Glutamatergic neuron (in vitro differentiated cells): ENCODE results near the gene TULP1. TPM values are rescaled to one million over a fixed set of nuclear protein-coding genes. Genes with fewer than 3 reads are reported as not detected.

ENCODE experiments used
- DNase-seq: peaks from one replicate; pipeline ENCODE4 v3.0.0; 2022
- H3K27ac Mint-ChIP-seq: one replicate; pipeline ENCODE4 v1.8.0; 2020; ENCODE audit warnings: mild to moderate bottlenecking, mixed read lengths, inconsistent platforms; ENCODE audit not compliant: unreplicated experiment
- H3K27me3 Mint-ChIP-seq: one replicate; pipeline ENCODE4 v1.8.0; 2020; ENCODE audit warnings: mild to moderate bottlenecking, moderate library complexity, mixed read lengths, inconsistent platforms; ENCODE audit not compliant: unreplicated experiment
- H3K36me3 Mint-ChIP-seq: one replicate; pipeline ENCODE4 v1.8.0; 2020; ENCODE audit warnings: mild to moderate bottlenecking, mixed read lengths, inconsistent platforms; ENCODE audit not compliant: unreplicated experiment
- H3K4me1 Mint-ChIP-seq: one replicate; pipeline ENCODE4 v1.8.0; 2020; ENCODE audit warnings: mild to moderate bottlenecking, low read depth, mixed read lengths, inconsistent platforms; ENCODE audit not compliant: unreplicated experiment
- H3K4me3 Mint-ChIP-seq: one replicate; pipeline ENCODE4 v1.8.0; 2020; ENCODE audit warnings: mild to moderate bottlenecking, mixed read lengths, inconsistent platforms; ENCODE audit not compliant: unreplicated experiment
- H3K9me3 Mint-ChIP-seq: one replicate; pipeline ENCODE4 v1.8.0; 2020; ENCODE audit warnings: mild to moderate bottlenecking, moderate library complexity, mixed read lengths, inconsistent platforms; ENCODE audit not compliant: unreplicated experiment
- CTCF ChIP-seq: fragments of 200-600 bp; sonication (generic); IDR thresholded peaks from one replicate; pipeline ENCODE4 v1.5.0; 2021; ENCODE audit not compliant: partially characterized antibody, unreplicated experiment
- total RNA-seq: library from RNA; stranded (reverse); fragmentation: NEBNext Ultra II Directional; extraction: Animal tissue kit (Norgen Biotek cat#: 25700); gene quantifications from one replicate; pipeline ENCODE4 v1.2.1, GENCODE V29; 2021; ENCODE audit not compliant: unreplicated experiment

The TULP1 gene
- total RNA-seq, 1 donor from 2014 or later, result not detected

DNA sequence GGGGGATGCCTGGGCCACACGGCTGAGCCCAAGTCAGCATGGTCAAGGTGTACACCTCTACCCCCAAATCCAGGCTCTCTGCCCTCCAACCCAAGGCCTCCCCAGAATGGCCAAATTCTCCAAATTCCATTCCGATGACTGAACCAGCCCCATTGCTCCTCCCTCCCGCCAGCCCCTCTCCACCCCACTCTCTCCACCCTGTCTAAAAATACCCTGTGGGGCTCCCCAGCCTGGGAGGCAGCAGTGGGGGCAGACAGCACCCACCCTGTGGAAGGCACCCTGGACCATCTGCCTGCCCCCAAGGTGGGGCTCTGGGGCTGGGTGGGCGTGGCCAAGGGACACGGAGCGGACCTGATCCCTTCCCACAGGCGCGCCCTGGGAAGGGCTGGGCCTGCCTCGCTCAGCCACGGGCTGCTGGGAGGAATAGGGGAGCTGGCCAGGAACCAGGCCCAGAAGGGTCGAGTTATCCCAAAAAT is 27.3 kb downstream of the TULP1 start:
- TF ChIP-seq CTCF, result no peak
- Mint-ChIP-seq H3K9me3 (peaks cover 6% of the 10 kb centered on the region), H3K27me3 (peaks cover 6% of the 10 kb centered on the region), H3K36me3 (no peaks in the 10 kb centered on the region), H3K4me1 (peaks cover 19% of the 10 kb centered on the region), H3K27ac (peak overlapping the region; percentile 55), H3K4me3 (no peak overlapping the region)
- peak; percentile 45 for DNase-seq

DNA sequence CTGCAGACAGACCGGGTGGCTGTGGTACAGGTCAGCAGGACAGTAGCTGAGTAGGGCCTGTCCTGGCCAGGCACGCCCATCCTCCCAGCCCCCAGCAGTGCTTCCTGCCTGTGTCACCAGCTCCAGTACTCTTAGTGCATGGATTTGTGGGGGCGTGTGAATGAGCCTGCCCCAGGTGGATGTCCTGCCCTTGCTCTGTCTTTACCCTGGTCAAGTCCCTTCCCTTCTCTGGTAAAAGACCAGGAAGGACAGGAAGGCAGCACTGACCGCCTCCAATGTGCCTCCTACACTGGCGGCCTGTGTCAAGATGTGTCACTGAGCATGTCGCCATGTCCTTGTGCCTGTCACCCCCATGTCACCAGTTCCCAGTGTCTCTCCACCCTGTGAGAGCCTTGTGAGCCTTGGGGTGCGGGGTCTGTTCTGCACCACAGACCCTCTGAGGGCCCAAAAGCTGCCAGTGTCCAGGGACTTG is 27.7 kb downstream of the TULP1 start:
- Mint-ChIP-seq H3K36me3 (no peaks in the 10 kb centered on the region), H3K4me1 (peaks cover 17% of the 10 kb centered on the region), H3K27me3 (peaks cover 6% of the 10 kb centered on the region), H3K27ac (peak overlapping the region; percentile 38), H3K9me3 (peaks cover 6% of the 10 kb centered on the region), H3K4me3 (no peak overlapping the region)
- DNase-seq, result no peak
- no peak for TF ChIP-seq CTCF

DNA sequence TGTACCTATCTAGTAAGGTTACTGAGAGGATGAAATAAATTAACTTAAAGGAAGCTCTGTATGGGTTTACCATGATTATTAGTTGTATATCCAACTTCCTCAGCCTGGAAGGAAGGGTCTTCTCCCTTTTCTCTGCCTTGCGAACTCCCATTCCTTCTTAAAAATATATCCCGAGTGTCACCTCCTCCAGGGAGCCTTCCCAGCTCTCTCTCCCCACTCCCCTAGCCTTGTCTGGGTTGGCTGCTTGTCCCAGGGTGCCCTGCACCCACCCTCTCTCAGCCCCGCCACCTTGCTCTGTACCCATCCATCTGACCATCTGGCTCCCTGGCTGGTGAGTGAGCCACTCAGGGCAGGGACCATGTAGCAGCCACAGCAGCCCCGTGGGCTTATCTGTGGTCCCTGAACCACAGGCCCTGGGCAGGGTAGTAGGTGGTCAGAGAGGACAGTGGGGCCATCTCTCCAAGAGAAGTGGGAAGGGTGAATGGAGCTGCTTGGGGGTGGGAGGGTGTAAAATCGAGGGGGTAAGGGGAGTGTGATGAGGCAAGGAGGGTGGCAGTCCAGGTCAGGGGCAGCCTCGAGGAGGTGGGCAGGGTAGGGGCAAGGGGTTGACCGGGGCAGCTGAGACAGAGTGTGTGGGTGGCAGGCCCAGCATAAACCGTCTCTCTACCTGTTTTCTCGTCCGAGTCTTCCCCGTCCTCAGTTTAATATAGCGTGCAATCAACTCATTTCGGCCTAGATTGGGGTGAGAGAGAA is 28.6 kb downstream of the TULP1 start:
- no peak for DNase-seq
- Mint-ChIP-seq H3K4me1 (peaks cover 16% of the 10 kb centered on the region), H3K27ac (no peak overlapping the region), H3K9me3 (peaks cover 4% of the 10 kb centered on the region), H3K27me3 (peaks cover 6% of the 10 kb centered on the region), H3K4me3 (no peak overlapping the region), H3K36me3 (no peaks in the 10 kb centered on the region)
- TF ChIP-seq CTCF, result no peak

DNA sequence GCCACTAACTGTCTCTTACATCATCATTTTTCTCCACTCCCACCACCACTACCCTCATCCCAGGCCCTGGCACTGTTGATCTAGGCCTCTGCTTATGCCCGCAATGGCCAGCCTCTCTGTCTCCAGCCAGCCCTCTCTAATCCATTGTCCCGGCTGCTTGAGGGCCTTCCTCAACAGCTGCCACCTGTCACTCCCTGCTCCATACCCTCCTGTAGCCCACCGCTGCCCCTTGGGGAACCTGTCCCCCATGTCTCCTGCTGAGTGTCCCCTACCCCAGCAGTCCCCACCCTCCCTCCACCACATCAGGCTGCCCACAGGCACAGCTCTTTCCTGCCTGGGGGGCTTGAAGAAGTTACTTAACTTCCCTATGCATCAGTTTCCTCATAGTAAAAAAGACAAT is 29.2 kb downstream of the TULP1 start:
- no peak for TF ChIP-seq CTCF
- DNase-seq, result no peak
- peak overlapping the region; percentile 43 for H3K27ac Mint-ChIP-seq
- H3K4me1 Mint-ChIP-seq, result peaks cover 14% of the 10 kb centered on the region
- peaks cover 2% of the 10 kb centered on the region for H3K9me3 Mint-ChIP-seq
- no peaks in the 10 kb centered on the region for H3K36me3 Mint-ChIP-seq
- H3K4me3 Mint-ChIP-seq, result no peak overlapping the region
- H3K27me3 Mint-ChIP-seq, result peaks cover 6% of the 10 kb centered on the region

DNA sequence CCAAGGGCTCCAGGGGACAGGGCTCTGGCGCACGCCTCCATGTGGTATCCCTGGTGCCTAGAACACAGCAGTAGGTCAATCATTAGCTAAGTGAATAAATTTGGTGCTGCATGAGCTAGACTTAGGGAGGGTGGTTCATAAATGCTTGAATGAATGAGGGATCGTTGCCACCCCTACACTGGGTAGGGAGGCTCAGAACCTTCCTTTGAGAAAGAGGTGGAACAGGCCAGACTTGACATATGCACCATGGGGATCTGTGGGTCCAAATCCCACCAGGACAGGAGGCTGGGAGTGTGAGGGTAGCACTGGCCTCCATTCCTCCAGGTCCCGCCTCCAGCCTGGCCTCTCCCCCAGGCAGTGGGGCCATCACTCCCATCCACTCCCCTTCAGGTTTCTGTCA is 29.6 kb downstream of the TULP1 start:
- H3K4me1 Mint-ChIP-seq, result peaks cover 13% of the 10 kb centered on the region
- DNase-seq, result no peak
- H3K4me3 Mint-ChIP-seq, result no peak overlapping the region
- peaks cover 6% of the 10 kb centered on the region for H3K27me3 Mint-ChIP-seq
- no peak for TF ChIP-seq CTCF
- H3K27ac Mint-ChIP-seq, result peak overlapping the region; percentile 43
- no peaks in the 10 kb centered on the region for H3K36me3 Mint-ChIP-seq
- H3K9me3 Mint-ChIP-seq, result peaks cover 4% of the 10 kb centered on the region
